HCT116 (cell line): ENCODE measurements around the gene PLA2G12B. TPM values are rescaled to one million over a fixed set of nuclear protein-coding genes. Genes with fewer than 3 reads are reported as not detected.

ENCODE experiments used
- ATAC-seq: fragments of 200-7000 bp; cut with Tn5 transposase; 2 replicates; pipeline ENCODE4 v1.9.1; 2020; ENCODE audit warnings: mild to moderate bottlenecking, moderate library complexity
- BruUV-seq: library from RNA; stranded (reverse); fragments of 400-500 nt; replicated peaks from 2 replicates; lab custom pipeline; 2021; lab: Mats Ljungman, UMichigan
- CTCF ChIA-PET: fragments of 300-600 bp; sonication (Branson Sonifier 250); formaldehyde crosslinking; loops from one replicate; lab custom pipeline; 2021; ENCODE audit warnings: antibody characterized with exemption; lab: Charles Lee
- POLR2A ChIA-PET: fragments of 300-600, 350-600 bp; sonication (Branson Sonifier 250); formaldehyde crosslinking; loops from one replicate; lab custom pipeline; 2021; ENCODE audit warnings: antibody characterized with exemption; lab: Charles Lee
- RAD21 ChIA-PET, 2 experiments: fragments of 300-600 bp; sonication (Branson Sonifier 250); formaldehyde crosslinking; loops; one replicate each; lab custom pipeline; 2023; ENCODE audit warnings: low total read pairs in 2 of 2; ENCODE audit not compliant: uncharacterized antibody in 2 of 2, unreplicated experiment in 2 of 2, low non-redundant PET in 1 of 2; lab: Charles Lee
- DNase-seq: peaks from one replicate; pipeline ENCODE4 v3.0.0-alpha.2; 2010; ENCODE audit warnings: low read depth, low spot score
- H2AFZ ChIP-seq: fragments of 200-600 bp; shearing (Covaris generic), sonication (generic); 2 replicates; pipeline ENCODE4 v1.6.1; 2017; ENCODE audit warnings: low read depth, mixed run types, mixed read lengths, antibody characterized with exemption, low read length; ENCODE audit not compliant: poor library complexity, severe bottlenecking
- H3K27ac ChIP-seq: 2 replicates; pipeline ENCODE4 v1.5.1; 2012; ENCODE audit warnings: low read depth, low read length
- H3K27me3 ChIP-seq: fragments of 200-600 bp; sonication (generic); 2 replicates; pipeline ENCODE4 v1.6.1; 2016; ENCODE audit warnings: mixed run types, low read length, mixed read lengths; ENCODE audit not compliant: insufficient read depth
- H3K36me3 ChIP-seq, 2 experiments: fragments of 200-500 bp in 1 of 2; fragments of 200-600 bp in 1 of 2; sonication (Bioruptor generic) in 1 of 2; sonication (generic) in 1 of 2; 2 replicates each; pipeline versions ENCODE4 v1.5.1 to v1.6.1; 2014 to 2016; ENCODE audit warnings: low read length in 2 of 2, inconsistent platforms in 1 of 2, mixed read lengths in 1 of 2, mixed run types in 1 of 2; ENCODE audit not compliant: insufficient read depth in 2 of 2, control insufficient read depth in 1 of 2
- H3K4me1 ChIP-seq, 2 experiments: fragments of 200-600 bp in 1 of 2; sonication (generic) in 1 of 2; 2 replicates each; pipeline versions ENCODE4 v1.5.1 to v1.6.1; 2012 to 2017; ENCODE audit warnings: low read length in 2 of 2, inconsistent platforms in 1 of 2, mild to moderate bottlenecking in 1 of 2, mixed read lengths in 1 of 2, mixed run types in 1 of 2, moderate library complexity in 1 of 2; ENCODE audit not compliant: insufficient read depth in 2 of 2, control insufficient read depth in 1 of 2
- H3K4me2 ChIP-seq: fragments of 200-600 bp; sonication (generic); 2 replicates; pipeline ENCODE4 v1.6.1; 2017; ENCODE audit warnings: mixed run types, low read length, mixed read lengths
- H3K4me3 ChIP-seq, 2 experiments: fragments of 200-600 bp in 1 of 2; sonication (generic) in 1 of 2; replicated peaks in 1 of 2; 2 replicates each; pipeline ENCODE4 v1.5.1; 2011 to 2016; ENCODE audit warnings: low read length in 2 of 2, control low read depth in 1 of 2, low read depth in 1 of 2, mild to moderate bottlenecking in 1 of 2, mixed read lengths in 1 of 2, mixed run types in 1 of 2
- H3K79me2 ChIP-seq: fragments of 200-600 bp; sonication (generic); 2 replicates; pipeline ENCODE4 v1.6.1; 2017; ENCODE audit warnings: mild to moderate bottlenecking, mixed run types, low read length, moderate library complexity, mixed read lengths; ENCODE audit not compliant: insufficient read depth
- H3K9ac ChIP-seq: fragments of 200-600 bp; sonication (generic); 2 replicates; pipeline ENCODE4 v1.6.1; 2016; ENCODE audit warnings: low read length, mixed read lengths
- H3K9me2 ChIP-seq: fragments of 200-600 bp; sonication (generic), shearing (Covaris generic); 2 replicates; pipeline ENCODE4 v1.6.1; 2017; ENCODE audit warnings: mixed run types, mild to moderate bottlenecking, moderate library complexity; ENCODE audit not compliant: insufficient read depth
- H3K9me3 ChIP-seq, 2 experiments: fragments of 200-500 bp in 1 of 2; fragments of 200-600 bp in 1 of 2; sonication (Bioruptor generic) in 1 of 2; sonication (generic) in 1 of 2; 2 replicates each; pipeline ENCODE4 v1.6.1; 2014 to 2017; ENCODE audit warnings: low read length in 2 of 2, mixed read lengths in 2 of 2, inconsistent platforms in 1 of 2, low read depth in 1 of 2, mild to moderate bottlenecking in 1 of 2, mixed run types in 1 of 2, moderate library complexity in 1 of 2; ENCODE audit not compliant: control insufficient read depth in 1 of 2, insufficient read depth in 1 of 2
- H4K20me1 ChIP-seq: fragments of 200-600 bp; sonication (generic), shearing (Covaris generic); 2 replicates; pipeline ENCODE4 v1.6.1; 2017; ENCODE audit warnings: mixed run types, mild to moderate bottlenecking, moderate library complexity; ENCODE audit not compliant: insufficient read depth
- JUND ChIP-seq: IDR thresholded peaks from 2 replicates; pipeline ENCODE4 v1.6.1; 2012
- intact Hi-C: fragments of 100-400 bp; cut with micrococcal nuclease; formaldehyde crosslinking; loops from 2 replicates; pipeline ENCODE4 v1.10.0; 2022
- total RNA-seq: library from RNA; stranded (reverse); gene quantifications from one replicate; pipeline ENCODE4 v1.2.1, GENCODE V29; 2021; ENCODE audit not compliant: unreplicated experiment

Gene PLA2G12B
- total RNA-seq, 1 experiment from 2014 or later, result not detected

GRCh38 chr10:72885953-72886352 is 68.7 kb downstream of the PLA2G12B start:
- no peak overlapping the region for H3K4me3 ChIP-seq
- H3K4me1 ChIP-seq, result no peaks in the 10 kb centered on the region
- H3K4me2 ChIP-seq, result no peak overlapping the region
- ChIA-PET RAD21 (no interaction called here), CTCF (no interaction called here)
- H3K9me2 ChIP-seq, result no peaks in the 10 kb centered on the region
- no peak for DNase-seq
- H3K27ac ChIP-seq, result no peak overlapping the region
- TF ChIP-seq JUND, result no peak
- TF ChIP-seq, all 23 proteins: peak for 0
- Histone ChIP-seq H3K9me3 (peaks cover 0 to 4% of the 10 kb centered on the region in 2 experiments; a peak in 1 of 4 replicates), H3K79me2 (no peaks in the 10 kb centered on the region), H3K27me3 (no peaks in the 10 kb centered on the region), H2AFZ (no peak overlapping the region), H3K36me3 (peaks cover 2 to 3% of the 10 kb centered on the region in 2 experiments; a peak in 1 of 4 replicates), H4K20me1 (no peaks in the 10 kb centered on the region), H3K9ac (no peak overlapping the region)
- POLR2A ChIA-PET, result no interaction called here
- intact Hi-C loops, result no loop called here
- ATAC-seq, result no peak
- no TSS peak for BruUV-seq

Other genes with a start within 250 kb of the PLA2G12B start
- gene OIT3, start 61.1 kb downstream of the PLA2G12B start, total RNA-seq, result not detected
- 49.7 TPM for gene P4HA1, start 142.1 kb upstream of the PLA2G12B start, total RNA-seq
- gene NUDT13, start 155.6 kb upstream of the PLA2G12B start, total RNA-seq, result 1.2 TPM
- gene ECD, start 213.2 kb upstream of the PLA2G12B start, total RNA-seq, result 25.4 TPM
- gene FAM149B1, start 213.3 kb upstream of the PLA2G12B start, total RNA-seq, result 17.5 TPM